ENCODE results near the gene BDH1. TPM values are rescaled to one million over a fixed set of nuclear protein-coding genes. Genes with fewer than 3 reads are reported as not detected.

Gene BDH1
- total and polyA plus RNA-seq, 2 of the 13 experiments (the other 11 are each of a cell fraction or from before 2014, with no cell fraction given): 21.2 to 71.9 TPM

DNA sequence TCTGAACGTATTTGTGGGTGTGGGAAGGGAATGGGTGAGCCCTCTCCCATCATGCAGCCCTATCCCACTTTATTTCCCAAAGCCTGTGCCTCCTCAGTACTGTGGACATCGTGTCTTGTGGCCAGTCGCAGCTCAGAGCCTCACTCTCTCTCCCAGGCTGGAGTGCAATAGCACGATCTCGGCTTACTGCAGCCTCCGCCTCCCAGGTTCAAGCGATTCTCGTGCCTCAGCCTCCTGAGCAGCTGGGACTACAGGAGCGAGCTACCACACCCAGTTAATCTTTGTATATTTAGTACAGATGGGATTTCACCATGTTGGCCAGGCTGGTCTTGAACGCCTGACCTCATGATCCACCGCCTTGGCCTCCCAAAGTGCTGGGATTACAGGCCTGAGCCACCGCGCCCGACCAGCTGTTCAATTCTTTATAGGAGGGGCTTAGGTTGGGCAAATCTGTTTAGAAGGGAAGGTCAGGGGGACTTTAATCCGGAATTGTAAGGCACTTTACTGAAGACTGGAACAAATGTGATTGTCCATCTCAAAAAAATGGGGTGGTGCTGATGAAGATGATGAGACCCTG lies 42.7 kb upstream of the BDH1 start:
- in situ Hi-C loops (cut with HindIII; ENCODE audit: extremely low pct_ligation_motif_present, low pct_unique_long_range_greater_than_20kb): no loop called here
- DNase-seq (ENCODE audit: low spot score) (no peak), FAIRE-seq (no peak), ATAC-seq (peak; percentile 9)
- Histone ChIP-seq H3K4me1 (ENCODE audit: insufficient read depth, low read length) (peaks cover 61% of the 10 kb centered on the region), H3K79me2 (ENCODE audit: insufficient read depth, low read length) (no peaks in the 10 kb centered on the region), H3K4me2 (ENCODE audit: low read depth, low read length) (peak overlapping the region; percentile 51), H3K9ac (ENCODE audit: insufficient read depth, low read depth, low read length) (no peak overlapping the region), H3K27me3 (ENCODE audit: control insufficient read depth in 1 of 2, insufficient read depth in 2 of 2, low read length in 2 of 2) (no peaks in the 10 kb centered on the region), H2AFZ (ENCODE audit: low read length) (no peak overlapping the region), H3K9me3 (ENCODE audit: low read length) (no peaks in the 10 kb centered on the region), H3K27ac (ENCODE audit: extremely low read length, insufficient read depth, low read length) (peak overlapping the region; percentile 68), H4K20me1 (ENCODE audit: insufficient read depth, low read length) (no peaks in the 10 kb centered on the region), H3K4me3 (replicated peaks in 1 of 3; ENCODE audit: insufficient read depth in 1 of 3, low read depth in 2 of 3, low read length in 3 of 3) (0 out of 6 replicates have a peak overlapping the region, but pooled peaks of 1 of the 3 experiments have one; percentile 27), H3K36me3 (replicated peaks in 1 of 2; ENCODE audit: control insufficient read depth in 1 of 2, insufficient read depth in 2 of 2, low read length in 2 of 2) (no peaks in the 10 kb centered on the region)
- ChIA-PET POLR2A (interaction anchor here (1.1 to 2.5 kb wide), 4 partner anchors 9 to 26 kb away, joined by 3 to 26 read pairs (median 9); no protein-coding TSS in a partner anchor), CTCF (ENCODE audit: low intra/inter-chr PET ratio, low total read pairs) (no interaction called here)
- 77% methylated on average over 15 of the region's 15 CpGs for WGBS (ENCODE audit: low lambda C conversion rate)
- BruUV-seq (replicated peaks): no TSS peak
- TF ChIP-seq ARID2 (CRISPR knock-in tag; IDR thresholded peaks at IDR 0.05; ENCODE audit: borderline replicate concordance): no peak
- TF ChIP-seq PITX1 (CRISPR knock-in tag; IDR thresholded peaks at IDR 0.05): peak; percentile 6; the same call in 1 of the 2 replicates
- 0 out of 2 replicates have a peak, but pooled peaks have one; percentile 11 for TF ChIP-seq ZNF235 (CRISPR knock-in tag; IDR thresholded peaks at IDR 0.05; ENCODE audit: borderline replicate concordance)
- peak; percentile 45 for TF ChIP-seq PRPF4 (IDR thresholded peaks at IDR 0.05; ENCODE audit: low read depth, low read length, poor library complexity, severe bottlenecking)
- peak; percentile 63; the same call in 1 of the 2 replicates for TF ChIP-seq ZMYM3 (CRISPR knock-in tag; IDR thresholded peaks at IDR 0.05)
- TF ChIP-seq ZNF607 (CRISPR knock-in tag; IDR thresholded peaks at IDR 0.05; ENCODE audit: borderline replicate concordance): no peak
- TF ChIP-seq, protein P1, sequence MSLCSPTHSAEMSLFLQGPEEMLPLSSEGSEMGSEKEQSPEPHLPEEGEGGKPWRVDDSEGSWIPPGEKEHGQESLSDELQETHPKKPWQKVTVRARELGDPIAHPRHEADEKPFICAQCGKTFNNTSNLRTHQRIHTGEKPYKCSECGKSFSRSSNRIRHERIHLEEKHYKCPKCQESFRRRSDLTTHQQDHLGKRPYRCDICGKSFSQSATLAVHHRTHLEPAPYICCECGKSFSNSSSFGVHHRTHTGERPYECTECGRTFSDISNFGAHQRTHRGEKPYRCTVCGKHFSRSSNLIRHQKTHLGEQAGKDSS (CRISPR knock-in tag; IDR thresholded peaks at IDR 0.05; ENCODE audit: borderline replicate concordance, low read depth): 0 out of 2 replicates have a peak, but pooled peaks have one; percentile 7
- TF ChIP-seq ZNF251 (CRISPR knock-in tag; IDR thresholded peaks at IDR 0.05): no peak
- TF ChIP-seq POLR2A (IDR thresholded peaks at IDR 0.05; ENCODE audit: insufficient read depth in 1 of 2, low read depth in 2 of 2, low read length in 2 of 2): 0 out of 4 replicates have a peak, but pooled peaks of 1 of the 2 experiments have one; percentile 21
- peak; percentile 99 for TF ChIP-seq ZBTB38 (CRISPR knock-in tag; IDR thresholded peaks at IDR 0.05)
- TF ChIP-seq, protein P2, sequence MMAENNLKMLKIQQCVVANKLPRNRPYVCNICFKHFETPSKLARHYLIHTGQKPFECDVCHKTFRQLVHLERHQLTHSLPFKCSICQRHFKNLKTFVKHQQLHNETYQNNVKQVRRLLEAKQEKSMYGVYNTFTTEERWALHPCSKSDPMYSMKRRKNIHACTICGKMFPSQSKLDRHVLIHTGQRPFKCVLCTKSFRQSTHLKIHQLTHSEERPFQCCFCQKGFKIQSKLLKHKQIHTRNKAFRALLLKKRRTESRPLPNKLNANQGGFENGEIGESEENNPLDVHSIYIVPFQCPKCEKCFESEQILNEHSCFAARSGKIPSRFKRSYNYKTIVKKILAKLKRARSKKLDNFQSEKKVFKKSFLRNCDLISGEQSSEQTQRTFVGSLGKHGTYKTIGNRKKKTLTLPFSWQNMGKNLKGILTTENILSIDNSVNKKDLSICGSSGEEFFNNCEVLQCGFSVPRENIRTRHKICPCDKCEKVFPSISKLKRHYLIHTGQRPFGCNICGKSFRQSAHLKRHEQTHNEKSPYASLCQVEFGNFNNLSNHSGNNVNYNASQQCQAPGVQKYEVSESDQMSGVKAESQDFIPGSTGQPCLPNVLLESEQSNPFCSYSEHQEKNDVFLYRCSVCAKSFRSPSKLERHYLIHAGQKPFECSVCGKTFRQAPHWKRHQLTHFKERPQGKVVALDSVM (CRISPR knock-in tag; IDR thresholded peaks at IDR 0.05): peak; percentile 93
- TF ChIP-seq PHF8 (CRISPR knock-in tag; IDR thresholded peaks at IDR 0.05): peak; percentile 4; the same call in 1 of the 2 replicates
- TF ChIP-seq ZSCAN31 (CRISPR knock-in tag; IDR thresholded peaks at IDR 0.05; ENCODE audit: low read depth): 0 out of 2 replicates have a peak, but pooled peaks have one; percentile 16
- no peak for TF ChIP-seq ATF1 (CRISPR knock-in tag; IDR thresholded peaks at IDR 0.05)
- 0 out of 2 replicates have a peak, but pooled peaks have one; percentile 35 for TF ChIP-seq ZNF788 (CRISPR knock-in tag; IDR thresholded peaks at IDR 0.05; ENCODE audit: borderline replicate concordance)
- TF ChIP-seq YEATS4 (CRISPR knock-in tag; IDR thresholded peaks at IDR 0.05; ENCODE audit: borderline replicate concordance): 0 out of 2 replicates have a peak, but pooled peaks have one; percentile 13
- 0 out of 2 replicates have a peak, but pooled peaks have one; percentile 17 for TF ChIP-seq KDM5B (CRISPR knock-in tag; IDR thresholded peaks at IDR 0.05; ENCODE audit: borderline replicate concordance)
- intact Hi-C loops (cut with micrococcal nuclease; ENCODE audit: unreplicated experiment): no loop called here
